PC-3 (cell line): Measurements from ENCODE around the gene CCDC126. TPM values are rescaled to one million over a fixed set of nuclear protein-coding genes. Genes with fewer than 3 reads are reported as not detected.

Experiments
- ATAC-seq: fragments of 200-7000 bp; cut with Tn5 transposase; 2 replicates; pipeline ENCODE4 v1.9.1; 2020; ENCODE audit warnings: mild to moderate bottlenecking, moderate library complexity
- BruUV-seq: library from RNA; stranded (reverse); fragments of 400-500 nt; replicated peaks from 2 replicates; lab custom pipeline; 2021; lab: Mats Ljungman, UMichigan
- CTCF ChIA-PET: fragments of 300-600 bp; sonication (Branson Sonifier 250); formaldehyde crosslinking; loops from one replicate; lab custom pipeline; 2022; ENCODE audit warnings: antibody characterized with exemption; lab: Charles Lee
- POLR2A ChIA-PET: fragments of 300-600 bp; sonication (Branson Sonifier 250); formaldehyde crosslinking; loops from one replicate; lab custom pipeline; 2022; ENCODE audit warnings: antibody characterized with exemption; ENCODE audit not compliant: unreplicated experiment; lab: Charles Lee
- DNase-seq: peaks from one replicate; pipeline ENCODE4 v3.0.0-alpha.2; 2015
- H2AFZ ChIP-seq: fragments of 300-600 bp; sonication (generic); 2 replicates; pipeline ENCODE4 v1.6.0; 2016; ENCODE audit warnings: antibody characterized with exemption, low read length
- H3F3A ChIP-seq: fragments of 300-600 bp; sonication (generic); one replicate; pipeline ENCODE4 v1.6.0; 2017; ENCODE audit warnings: antibody characterized with exemption, low read length, control low read depth, mild to moderate bottlenecking; ENCODE audit not compliant: unreplicated experiment
- H3K27ac ChIP-seq: fragments of 300-600 bp; sonication (generic); 2 replicates; pipeline ENCODE4 v1.5.1; 2016; ENCODE audit warnings: mild to moderate bottlenecking, low read length
- H3K27me3 ChIP-seq: fragments of 300-600 bp; sonication (generic); 2 replicates; pipeline ENCODE4 v1.6.1; 2016; ENCODE audit warnings: low read length, mixed read lengths
- H3K36me3 ChIP-seq: fragments of 300-600 bp; sonication (generic); 2 replicates; pipeline ENCODE4 v1.6.1; 2016; ENCODE audit warnings: low read depth, mixed run types, low read length, mixed read lengths
- H3K4me1 ChIP-seq: fragments of 300-600 bp; sonication (generic); 2 replicates; pipeline ENCODE4 v1.5.1; 2016; ENCODE audit warnings: low read length; ENCODE audit not compliant: insufficient read depth
- H3K4me2 ChIP-seq: fragments of 300-600 bp; sonication (generic); 2 replicates; pipeline ENCODE4 v1.6.0; 2016; ENCODE audit warnings: low read length
- H3K4me3 ChIP-seq: fragments of 300-600 bp; sonication (generic); 2 replicates; pipeline ENCODE4 v1.5.1; 2016; ENCODE audit warnings: mild to moderate bottlenecking, low read length, mixed read lengths
- H3K79me2 ChIP-seq: fragments of 300-600 bp; sonication (generic); 2 replicates; pipeline ENCODE4 v1.6.1; 2017; ENCODE audit warnings: low read length, mixed read lengths
- H3K9ac ChIP-seq: fragments of 300-600 bp; sonication (generic); 2 replicates; pipeline ENCODE4 v1.6.0; 2016; ENCODE audit warnings: mild to moderate bottlenecking, low read length
- H3K9me2 ChIP-seq: fragments of 300-600 bp; sonication (generic); replicated peaks from 2 replicates; pipeline ENCODE4 v1.6.1; 2016; ENCODE audit warnings: mixed run types, low read length, mixed read lengths
- H3K9me3 ChIP-seq: fragments of 300-600 bp; sonication (generic); 2 replicates; pipeline ENCODE4 v1.6.1; 2016; ENCODE audit warnings: low read length, mixed read lengths
- H4K20me1 ChIP-seq: fragments of 300-600 bp; sonication (generic); 2 replicates; pipeline ENCODE4 v1.6.1; 2016; ENCODE audit warnings: low read length, mixed read lengths
- CTCF ChIP-seq: fragments of 300-600 bp; sonication (generic); conservative IDR thresholded peaks from 2 replicates; pipeline ENCODE4 v1.5.1; 2017; ENCODE audit warnings: antibody characterized with exemption, low read depth, mild to moderate bottlenecking, low read length
- EZH2 ChIP-seq: fragments of 300-600 bp; sonication (generic); IDR thresholded peaks from one replicate; pipeline ENCODE4 v1.6.1; 2017; ENCODE audit warnings: antibody characterized with exemption, mild to moderate bottlenecking, low read length; ENCODE audit not compliant: unreplicated experiment
- EZH2phosphoT487 ChIP-seq: fragments of 300-600 bp; sonication (generic); IDR thresholded peaks from 2 replicates; pipeline ENCODE4 v1.6.1; 2018; ENCODE audit warnings: mild to moderate bottlenecking, antibody characterized with exemption, low read length, borderline replicate concordance
- intact Hi-C: fragments of 100-400 bp; cut with micrococcal nuclease; formaldehyde crosslinking; loops from 2 replicates; pipeline ENCODE4 v1.9.0; 2023
- total RNA-seq: library from RNA; depleted of rRNA; stranded (reverse); fragments of >200 nt; gene quantifications from 2 replicates; pipeline ENCODE4 v1.2.3, GENCODE V29; 2014

Gene CCDC126
- total RNA-seq, 1 experiment from 2014 or later: 3.2 TPM

- Histone ChIP-seq H3K4me3 (no peak overlapping the region), H3F3A (no peaks in the 10 kb centered on the region), H3K9me2 (no peaks in the 10 kb centered on the region), H3K27ac (no peak overlapping the region), H3K4me1 (no peaks in the 10 kb centered on the region), H2AFZ (no peak overlapping the region), H3K27me3 (no peaks in the 10 kb centered on the region), H3K36me3 (no peaks in the 10 kb centered on the region), H3K4me2 (no peak overlapping the region), H3K79me2 (no peaks in the 10 kb centered on the region), H3K9ac (no peak overlapping the region), H4K20me1 (no peaks in the 10 kb centered on the region), H3K9me3 (no peaks in the 10 kb centered on the region)
- DNase-seq (no peak), ATAC-seq (no peak)
- TF ChIP-seq EZH2: no peak
- TF ChIP-seq CTCF: no peak
- TF ChIP-seq EZH2phosphoT487: no peak
- CTCF ChIA-PET: no interaction called here
- intact Hi-C loops: no loop called here
- POLR2A ChIA-PET: interaction anchor here (0.6 kb wide), 1 partner anchor 30 kb away, joined by 3 read pairs; no protein-coding TSS in a partner anchor
- BruUV-seq: no TSS peak
Measured at GRCh38 chr7:23662124-23662983, 65.2 kb downstream of the CCDC126 start.

DNA sequence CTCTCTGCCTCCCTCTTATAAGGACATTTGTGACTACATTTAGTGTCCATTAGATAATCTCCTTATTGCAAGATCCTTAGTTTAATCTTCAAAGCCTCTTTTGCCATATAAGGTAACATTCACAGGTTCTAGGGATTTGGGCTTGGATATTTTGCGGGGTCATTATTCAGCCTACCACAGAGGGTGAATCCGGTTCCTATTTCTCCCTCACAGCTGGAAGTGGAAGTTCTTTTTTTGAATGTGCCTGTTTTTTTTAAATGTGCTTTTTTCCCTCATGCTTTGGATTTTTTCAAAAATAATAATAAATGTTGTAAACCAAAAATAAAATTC lies 65.8 kb downstream of the CCDC126 start:
- intact Hi-C loops: no loop called here
- Histone ChIP-seq H3K9me2 (no peaks in the 10 kb centered on the region), H3K9ac (no peak overlapping the region), H3K4me1 (no peaks in the 10 kb centered on the region), H3K4me3 (no peak overlapping the region), H3K27ac (no peak overlapping the region), H2AFZ (no peak overlapping the region), H3K9me3 (no peaks in the 10 kb centered on the region), H3K4me2 (no peak overlapping the region), H3K79me2 (no peaks in the 10 kb centered on the region), H4K20me1 (no peaks in the 10 kb centered on the region), H3K36me3 (no peaks in the 10 kb centered on the region), H3F3A (no peaks in the 10 kb centered on the region), H3K27me3 (no peaks in the 10 kb centered on the region)
- BruUV-seq: no TSS peak
- ChIA-PET CTCF (no interaction called here), POLR2A (interaction anchor here (0.6 kb wide), 1 partner anchor 31 kb away, joined by 3 read pairs; no protein-coding TSS in a partner anchor)
- no peak for TF ChIP-seq CTCF
- TF ChIP-seq EZH2: no peak
- no peak for TF ChIP-seq EZH2phosphoT487
- DNase-seq: no peak
- no peak for ATAC-seq

- Histone ChIP-seq H3K27ac (no peak overlapping the region), H3K27me3 (no peaks in the 10 kb centered on the region), H2AFZ (no peak overlapping the region), H3K79me2 (no peaks in the 10 kb centered on the region), H4K20me1 (no peaks in the 10 kb centered on the region), H3K9ac (no peak overlapping the region), H3K9me3 (no peaks in the 10 kb centered on the region), H3K9me2 (no peaks in the 10 kb centered on the region), H3K36me3 (no peaks in the 10 kb centered on the region), H3F3A (no peaks in the 10 kb centered on the region), H3K4me3 (no peak overlapping the region), H3K4me2 (no peak overlapping the region), H3K4me1 (no peaks in the 10 kb centered on the region)
- intact Hi-C loops: no loop called here
- POLR2A ChIA-PET: no interaction called here
- CTCF ChIA-PET: no interaction called here
- BruUV-seq: no TSS peak
- no peak for ATAC-seq
- no peak for DNase-seq
- TF ChIP-seq CTCF (no peak), EZH2 (no peak), EZH2phosphoT487 (no peak)
Measured at GRCh38 chr7:23664122-23664521, 66.9 kb downstream of the CCDC126 start.
